CD14-positive monocyte (primary cell): Measurements from ENCODE around the gene TRIM68. TPM values are rescaled to one million over a fixed set of nuclear protein-coding genes. Genes with fewer than 3 reads are reported as not detected.

Source experiments
- DNase-seq, 3 donors: peaks; one replicate each; pipeline ENCODE4 v3.0.0-alpha.2; 2011 to 2022
- H2AFZ ChIP-seq: 2 replicates; pipeline ENCODE4 v1.6.0; 2012; ENCODE audit warnings: mild to moderate bottlenecking, low read depth, low read length, inconsistent platforms; ENCODE audit not compliant: insufficient read depth, poor library complexity, severe bottlenecking
- H3K27ac ChIP-seq, 2 donors: 1 replicate in 1 of 2; 2 replicates in 1 of 2; pipeline ENCODE4 v1.5.1; 2012 to 2013; ENCODE audit warnings: low read length in 2 of 2, control low read depth in 1 of 2, inconsistent platforms in 1 of 2, low read depth in 1 of 2, mild to moderate bottlenecking in 1 of 2
- H3K27me3 ChIP-seq, 2 donors: one replicate each; pipeline versions ENCODE4 v1.6.0 to v1.6.1; 2011 to 2013; ENCODE audit warnings: low read length in 2 of 2; ENCODE audit not compliant: control insufficient read depth in 2 of 2, insufficient read depth in 2 of 2
- H3K36me3 ChIP-seq, 2 donors: replicated peaks in 1 of 2; 1 replicate in 1 of 2; 2 replicates in 1 of 2; pipeline versions ENCODE4 v1.5.1 to v1.6.1; 2012 to 2013; ENCODE audit warnings: low read length in 2 of 2, control low read depth in 1 of 2, inconsistent platforms in 1 of 2, mild to moderate bottlenecking in 1 of 2; ENCODE audit not compliant: insufficient read depth in 2 of 2, control insufficient read depth in 1 of 2
- H3K4me1 ChIP-seq, 2 donors: 1 replicate in 1 of 2; 2 replicates in 1 of 2; pipeline versions ENCODE4 v1.5.1 to v1.6.1; 2012 to 2013; ENCODE audit warnings: low read length in 2 of 2, control low read depth in 1 of 2, inconsistent platforms in 1 of 2, mild to moderate bottlenecking in 1 of 2, moderate library complexity in 1 of 2; ENCODE audit not compliant: insufficient read depth in 2 of 2, control insufficient read depth in 1 of 2
- H3K4me2 ChIP-seq: replicated peaks from 2 replicates; pipeline ENCODE3; 2012; ENCODE audit warnings: low read length, moderate library complexity, mild to moderate bottlenecking; ENCODE audit not compliant: poor library complexity, severe bottlenecking; ENCODE audit errors: extremely low read depth
- H3K4me3 ChIP-seq, 3 experiments: fragments of 200-600 bp in 1 of 3; sonication (generic) in 1 of 3; replicated peaks in 1 of 3; 1 replicate in 2 of 3; 2 replicates in 1 of 3; pipeline ENCODE4 v1.5.1; 2011 to 2013; ENCODE audit warnings: low read length in 3 of 3, mild to moderate bottlenecking in 3 of 3, control low read depth in 2 of 3, low read depth in 2 of 3, inconsistent platforms in 1 of 3, moderate library complexity in 1 of 3
- H3K79me2 ChIP-seq: 2 replicates; pipeline ENCODE4 v1.6.0; 2012; ENCODE audit warnings: mild to moderate bottlenecking, control low read depth, inconsistent platforms, low read length, moderate library complexity; ENCODE audit not compliant: insufficient read depth
- H3K9ac ChIP-seq: 2 replicates; pipeline ENCODE4 v1.6.0; 2017; ENCODE audit warnings: low read length, mild to moderate bottlenecking; ENCODE audit not compliant: insufficient read depth, poor library complexity, severe bottlenecking
- H3K9me3 ChIP-seq, 2 donors: replicated peaks in 1 of 2; 1 replicate in 1 of 2; 2 replicates in 1 of 2; pipeline versions ENCODE4 v1.5.1 to v1.6.1; 2012 to 2013; ENCODE audit warnings: low read length in 2 of 2, control low read depth in 1 of 2; ENCODE audit not compliant: control insufficient read depth in 1 of 2, insufficient read depth in 1 of 2
- H4K20me1 ChIP-seq: 2 replicates; pipeline ENCODE4 v1.6.0; 2012; ENCODE audit warnings: mild to moderate bottlenecking, low read length, control low read depth, moderate library complexity; ENCODE audit not compliant: insufficient read depth
- H3K27ac Mint-ChIP-seq, 7 donors: one replicate each; pipeline ENCODE4 v1.8.0; 2020; ENCODE audit warnings: mild to moderate bottlenecking in 7 of 7, mixed read lengths in 7 of 7, moderate library complexity in 6 of 7, inconsistent platforms in 2 of 7
- H3K27me3 Mint-ChIP-seq, 3 donors: one replicate each; pipeline ENCODE4 v1.8.0; 2021 to 2022; ENCODE audit warnings: low read depth in 3 of 3, mild to moderate bottlenecking in 3 of 3, mixed read lengths in 3 of 3, moderate library complexity in 3 of 3, inconsistent platforms in 1 of 3
- H3K36me3 Mint-ChIP-seq, 2 donors: one replicate each; pipeline ENCODE4 v1.8.0; 2020; ENCODE audit warnings: mixed read lengths in 2 of 2, inconsistent platforms in 1 of 2, mild to moderate bottlenecking in 1 of 2
- H3K4me1 Mint-ChIP-seq: one replicate; pipeline ENCODE4 v1.8.0; 2020; ENCODE audit warnings: mild to moderate bottlenecking, mixed read lengths
- H3K4me3 Mint-ChIP-seq, 2 donors: one replicate each; pipeline ENCODE4 v1.8.0; 2020; ENCODE audit warnings: mild to moderate bottlenecking in 2 of 2, mixed read lengths in 2 of 2, moderate library complexity in 1 of 2
- H3K9me3 Mint-ChIP-seq, 7 donors: one replicate each; pipeline ENCODE4 v1.8.0; 2020 to 2022; ENCODE audit warnings: mixed read lengths in 7 of 7, mild to moderate bottlenecking in 6 of 7, moderate library complexity in 6 of 7, inconsistent platforms in 2 of 7
- WGBS: methylation state at CpG from one replicate; pipeline ENCODE4 v1.1.5; 2013; ENCODE audit warnings: missing lambda C conversion rate; ENCODE audit not compliant: insufficient coverage; 5-methylcytosine and 5-hydroxymethylcytosine counted together
- intact Hi-C, 2 donors: fragments of 100-400 bp; cut with micrococcal nuclease; formaldehyde crosslinking; loops; one replicate each; pipeline versions ENCODE4 v1.15.0 to v1.15.1; 2023
- polyA plus RNA-seq, 3 donors: library from polyadenylated mRNA; depleted of rRNA in 1 of 3; unstranded in 2 of 3; stranded (reverse) in 1 of 3; fragments of 300-500 nt in 2 of 3; fragments of >200 nt in 1 of 3; fragmentation: Illumina TruSeq in 2 of 3; gene quantifications; 1 replicate in 2 of 3; 2 replicates in 1 of 3; pipeline ENCODE4 v1.2.3, GENCODE V29; 2012 to 2021
- TF ChIP-seq, protein P1 (sequence below): fragments of 200-600 bp; IDR thresholded peaks from one replicate; pipeline ENCODE4 v1.8.0; 2022; ENCODE audit warnings: antibody characterized with exemption, mild to moderate bottlenecking

The TRIM68 gene
- polyA plus RNA-seq, 3 donors, result 2.2 to 4.9 (median 3.0) TPM

DNA sequence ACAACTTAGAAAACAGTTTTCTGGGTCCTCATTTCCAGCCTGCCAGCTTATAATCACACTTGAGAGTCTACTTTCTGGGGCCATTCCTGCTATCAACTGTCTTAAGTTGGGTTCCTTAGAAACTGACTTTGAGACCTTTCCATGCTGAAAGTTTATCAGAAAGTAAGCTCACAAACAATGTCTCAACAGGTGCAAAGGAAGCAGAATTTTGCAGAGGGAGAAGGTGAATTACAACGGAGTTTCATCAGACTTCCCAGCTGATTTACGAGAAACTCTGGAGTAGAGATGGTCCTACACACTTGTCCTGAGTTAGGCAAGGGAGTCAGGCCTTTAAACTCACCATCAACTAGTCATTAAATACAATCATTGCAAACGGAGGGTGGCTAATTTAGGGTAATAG is 31.2 kb downstream of the TRIM68 start:
- Histone ChIP-seq H3K9ac (no peak overlapping the region), H4K20me1 (no peaks in the 10 kb centered on the region), H3K27me3 (peaks cover 37 to 43% of the 10 kb centered on the region in 2 donors), H3K79me2 (no peaks in the 10 kb centered on the region), H3K4me2 (no peak overlapping the region), H3K4me1 (no peaks in the 10 kb centered on the region), H3K36me3 (no peaks in the 10 kb centered on the region), H3K4me3 (no peak overlapping the region), H3K27ac (no peak overlapping the region), H2AFZ (no peak overlapping the region), H3K9me3 (no peaks in the 10 kb centered on the region)
- H3K4me3 Mint-ChIP-seq, result no peak overlapping the region
- no peak for DNase-seq
- no CpG with 5 or more reads among the region's 3 CpGs for WGBS
- H3K9me3 Mint-ChIP-seq, result no peaks in the 10 kb centered on the region
- H3K4me1 Mint-ChIP-seq, result peaks cover 4% of the 10 kb centered on the region
- TF ChIP-seq, protein P1, sequence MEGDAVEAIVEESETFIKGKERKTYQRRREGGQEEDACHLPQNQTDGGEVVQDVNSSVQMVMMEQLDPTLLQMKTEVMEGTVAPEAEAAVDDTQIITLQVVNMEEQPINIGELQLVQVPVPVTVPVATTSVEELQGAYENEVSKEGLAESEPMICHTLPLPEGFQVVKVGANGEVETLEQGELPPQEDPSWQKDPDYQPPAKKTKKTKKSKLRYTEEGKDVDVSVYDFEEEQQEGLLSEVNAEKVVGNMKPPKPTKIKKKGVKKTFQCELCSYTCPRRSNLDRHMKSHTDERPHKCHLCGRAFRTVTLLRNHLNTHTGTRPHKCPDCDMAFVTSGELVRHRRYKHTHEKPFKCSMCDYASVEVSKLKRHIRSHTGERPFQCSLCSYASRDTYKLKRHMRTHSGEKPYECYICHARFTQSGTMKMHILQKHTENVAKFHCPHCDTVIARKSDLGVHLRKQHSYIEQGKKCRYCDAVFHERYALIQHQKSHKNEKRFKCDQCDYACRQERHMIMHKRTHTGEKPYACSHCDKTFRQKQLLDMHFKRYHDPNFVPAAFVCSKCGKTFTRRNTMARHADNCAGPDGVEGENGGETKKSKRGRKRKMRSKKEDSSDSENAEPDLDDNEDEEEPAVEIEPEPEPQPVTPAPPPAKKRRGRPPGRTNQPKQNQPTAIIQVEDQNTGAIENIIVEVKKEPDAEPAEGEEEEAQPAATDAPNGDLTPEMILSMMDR, result no peak
- H3K36me3 Mint-ChIP-seq, result no peaks in the 10 kb centered on the region
- intact Hi-C loops, result no loop called here
- peaks cover 23 to 71% (median 29%) of the 10 kb centered on the region in 3 donors for H3K27me3 Mint-ChIP-seq
- no peak overlapping the region for H3K27ac Mint-ChIP-seq

DNA sequence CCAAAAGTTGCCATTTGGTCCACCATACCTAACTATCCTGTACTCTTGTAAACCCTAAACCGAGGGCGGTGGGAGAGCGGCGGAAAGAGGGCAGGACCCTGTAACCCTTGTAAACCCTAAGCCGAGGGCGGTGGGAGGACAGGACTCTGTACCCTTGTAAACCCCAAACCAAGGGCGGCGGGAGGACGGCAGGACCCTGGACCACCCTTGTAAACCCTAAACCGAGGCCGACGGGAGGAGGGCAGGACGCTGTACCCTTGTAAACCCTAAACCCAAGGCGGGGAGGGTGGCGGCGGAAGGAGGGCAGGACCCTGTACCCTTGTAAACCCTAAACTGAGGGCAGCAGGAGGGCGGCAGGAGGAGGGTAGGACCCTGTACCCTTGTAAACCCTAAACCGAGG is 39.0 kb downstream of the TRIM68 start:
- no peak overlapping the region for H3K4me2 ChIP-seq
- H3K4me3 ChIP-seq, result no peak overlapping the region
- no peaks in the 10 kb centered on the region for H4K20me1 ChIP-seq
- Mint-ChIP-seq H3K4me3 (no peak overlapping the region), H3K36me3 (no peaks in the 10 kb centered on the region), H3K4me1 (no peaks in the 10 kb centered on the region), H3K9me3 (peaks cover 0 to 13% (median 7%) of the 10 kb centered on the region in 7 donors), H3K27me3 (peaks cover 2 to 26% (median 3%) of the 10 kb centered on the region in 3 donors), H3K27ac (no peak overlapping the region)
- no peak overlapping the region for H3K9ac ChIP-seq
- intact Hi-C loops, result no loop called here
- DNase-seq, result no peak
- TF ChIP-seq, protein P1, result no peak
- H3K27me3 ChIP-seq, result peaks cover 12 to 19% of the 10 kb centered on the region in 2 donors
- H3K4me1 ChIP-seq, result no peaks in the 10 kb centered on the region
- no peaks in the 10 kb centered on the region for H3K79me2 ChIP-seq
- 98% methylated on average over 11 of the region's 18 CpGs for WGBS
- H3K9me3 ChIP-seq, result peaks cover 0 to 5% of the 10 kb centered on the region in 2 donors
- H3K36me3 ChIP-seq, result no peaks in the 10 kb centered on the region
- H3K27ac ChIP-seq, result no peak overlapping the region
- no peak overlapping the region for H2AFZ ChIP-seq
